ENCODE measurements around the gene GSTM3. TPM values are rescaled to one million over a fixed set of nuclear protein-coding genes. Genes with fewer than 3 reads are reported as not detected.
A peak's percentile ranks its signal among the peaks of the same experiment; 100 is the strongest.

GSTM3 gene
- total and polyA plus RNA-seq, 9 of the 15 experiments (the other 6 are each of a cell fraction or from before 2014, with no cell fraction given): 3.9 to 24.5 (median 9.4) TPM

GRCh38 chr1:109725510-109725909 is 15.3 kb downstream of the GSTM3 start (continued):
- no peak for TF ChIP-seq ELK1 (CRISPR knock-in tag; IDR thresholded peaks at IDR 0.05)
- TF ChIP-seq NR2C1 (IDR thresholded peaks at IDR 0.05): no peak
- 0 out of 2 replicates have a peak, but pooled peaks have one; percentile 31 for TF ChIP-seq NR2C1 (tag; IDR thresholded peaks at IDR 0.05)
- no peak for TF ChIP-seq NR4A1 (CRISPR knock-in tag; IDR thresholded peaks at IDR 0.05)
- TF ChIP-seq NR4A1 (tag; IDR thresholded peaks at IDR 0.05): no peak; the same call in 1 of the 2 replicates

- no peaks in the 10 kb centered on the region for H3K9me1 ChIP-seq (ENCODE audit: control insufficient read depth, insufficient read depth, low read length)
- in situ Hi-C loops (cut with MboI) (no loop called here), intact Hi-C loops (cut with micrococcal nuclease) (no loop called here)
- WGBS (ENCODE audit: insufficient coverage, low coverage, missing lambda C conversion rate): 82% methylated on average over 4 of the region's 5 CpGs
- no peaks in the 10 kb centered on the region for H3K79me2 ChIP-seq (ENCODE audit: control insufficient read depth, insufficient read depth, low read length)
- no peaks in the 10 kb centered on the region for H3K27me3 ChIP-seq (ENCODE audit: control insufficient read depth in 2 of 2, insufficient read depth in 2 of 2, low read length in 2 of 2)
- H3K4me2 ChIP-seq (ENCODE audit: insufficient read depth, low read length): peak overlapping the region; percentile 48; the same call in 1 of the 2 replicates
- no TSS peak for BruUV-seq (replicated peaks)
- H3K4me3 ChIP-seq: no peak overlapping the region
- no peak for ATAC-seq
- CTCF ChIA-PET (ENCODE audit: low intra/inter-chr PET ratio): no interaction called here
- no peaks in the 10 kb centered on the region for H4K20me1 ChIP-seq (replicated peaks; ENCODE audit: control insufficient read depth, insufficient read depth, low read length)
- no peak overlapping the region for H2AFZ ChIP-seq (ENCODE audit: low read depth, low read length)
- DNase-seq (ENCODE audit: extremely low read depth in 1 of 4, low spot score in 3 of 4): no peak
- FAIRE-seq: no peak
- peaks cover 11% of the 10 kb centered on the region for H3K9me3 ChIP-seq (replicated peaks; ENCODE audit: control insufficient read depth, insufficient read depth, low read depth, low read length)
- H3K27ac ChIP-seq (ENCODE audit: extremely low read depth, low read depth, low read length): 0 out of 3 replicates have a peak overlapping the region, but pooled peaks have one; percentile 15
- peaks cover 0 to 16% of the 10 kb centered on the region in 2 experiments; a peak in 3 of 5 replicates for H3K4me1 ChIP-seq (replicated peaks in 1 of 2; ENCODE audit: control insufficient read depth in 2 of 2, insufficient read depth in 2 of 2, low read length in 2 of 2)
- POLR2A ChIA-PET: interaction anchor here (1.1 to 1.3 kb wide), 3 partner anchors 9 to 193 kb away, joined by 3 to 4 read pairs (median 3); no protein-coding TSS in a partner anchor
- TF ChIP-seq CC2D1A (IDR thresholded peaks at IDR 0.05) (no peak), ZNF449 (CRISPR knock-in tag; IDR thresholded peaks at IDR 0.05) (no peak), PCBP1 (IDR thresholded peaks at IDR 0.05; ENCODE audit: low read depth, low read length, poor library complexity, severe bottlenecking) (peak; percentile 94), POLR2A (conservative IDR thresholded peaks at IDR 0.05) (no peak), NFIX (CRISPR knock-in tag; IDR thresholded peaks at IDR 0.05; ENCODE audit: low read depth) (no peak), HNRNPUL1 (IDR thresholded peaks at IDR 0.05; ENCODE audit: low read length) (no peak), PCBP2 (IDR thresholded peaks at IDR 0.05; ENCODE audit: low read depth, low read length, poor library complexity, severe bottlenecking) (peak; percentile 90)
- H3K36me3 ChIP-seq (ENCODE audit: control insufficient read depth, insufficient read depth, low read length): no peaks in the 10 kb centered on the region
- H3K9ac ChIP-seq (ENCODE audit: insufficient read depth in 1 of 2, low read depth in 2 of 2, low read length in 2 of 2): no peak overlapping the region
Observed at GRCh38 chr1:109724933-109725332, 15.9 kb downstream of the GSTM3 start.
